ENCODE results near the gene ALPK1. TPM values are rescaled to one million over a fixed set of nuclear protein-coding genes. Genes with fewer than 3 reads are reported as not detected.

ALPK1 gene
- total RNA-seq, 1 donor from 2014 or later: 26.9 TPM

DNA sequence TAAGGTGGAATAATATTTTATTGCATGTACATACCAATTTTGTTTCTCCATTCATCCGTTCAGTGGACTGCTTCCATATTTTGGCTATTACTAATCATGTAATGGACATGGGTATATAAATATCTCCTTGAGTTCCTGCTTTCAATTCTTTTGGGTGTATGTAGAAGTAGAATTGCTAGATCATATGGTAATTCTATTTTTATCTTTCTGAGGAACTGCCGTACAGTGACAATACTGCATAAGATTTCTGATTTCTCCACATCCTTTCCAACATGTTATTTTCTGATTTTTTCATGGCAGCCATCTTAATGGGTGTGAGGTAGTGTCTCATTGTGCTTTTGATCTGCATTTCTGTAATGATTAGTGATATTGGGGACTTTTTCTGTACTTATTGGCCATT lies 19.2 kb downstream of the ALPK1 start:
- Mint-ChIP-seq H3K27ac (no peak overlapping the region), H3K4me3 (no peak overlapping the region), H3K4me1 (no peaks in the 10 kb centered on the region)

DNA sequence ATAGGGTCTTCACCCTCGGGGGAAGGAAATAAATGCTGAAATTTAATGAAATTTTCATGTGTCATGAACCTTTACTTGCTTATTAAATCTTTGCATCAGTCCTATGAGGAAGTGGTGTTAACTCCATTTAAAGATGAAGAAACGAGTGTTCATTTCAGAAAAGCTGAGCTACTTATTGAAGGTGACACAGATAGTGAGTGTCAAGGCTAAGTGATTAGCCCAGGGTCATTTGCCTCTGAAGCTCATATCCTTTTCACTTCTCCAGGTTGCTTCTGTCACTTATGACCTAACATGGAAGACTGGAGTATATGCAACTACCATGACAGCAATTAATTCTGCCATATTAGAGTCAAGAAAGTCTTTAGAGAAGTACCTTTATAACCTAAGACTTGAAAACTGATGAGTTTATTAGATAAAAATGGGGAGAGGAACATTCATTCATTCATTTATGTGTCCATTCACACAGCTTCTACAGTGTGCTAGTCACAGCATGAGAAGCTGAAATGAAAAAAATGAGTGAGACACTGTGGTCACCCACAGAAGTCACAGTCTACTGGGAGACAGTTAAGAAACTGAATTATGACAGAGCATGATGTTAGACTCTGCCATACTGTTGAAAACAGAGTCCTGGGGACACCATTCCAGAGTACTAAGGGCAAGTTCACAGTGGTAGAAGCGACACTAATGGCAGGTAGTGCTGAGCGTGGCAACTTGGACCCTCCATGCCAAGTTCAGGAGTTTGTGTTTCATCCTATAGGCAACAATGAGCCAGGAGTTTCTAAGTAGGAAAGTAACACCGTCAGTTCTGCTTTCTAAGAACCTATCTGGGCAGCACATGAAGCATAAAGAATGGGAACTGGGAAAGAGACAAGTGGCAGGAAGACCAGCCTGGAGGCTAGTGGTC lies 21.3 kb downstream of the ALPK1 start:
- Mint-ChIP-seq H3K9me3 (no peaks in the 10 kb centered on the region), H3K27ac (no peak overlapping the region), H3K4me1 (no peaks in the 10 kb centered on the region), H3K27me3 (ENCODE audit: low read depth) (peaks cover 12% of the 10 kb centered on the region), H3K4me3 (no peak overlapping the region), H3K36me3 (peaks cover 8% of the 10 kb centered on the region)
- TF ChIP-seq, protein P1, sequence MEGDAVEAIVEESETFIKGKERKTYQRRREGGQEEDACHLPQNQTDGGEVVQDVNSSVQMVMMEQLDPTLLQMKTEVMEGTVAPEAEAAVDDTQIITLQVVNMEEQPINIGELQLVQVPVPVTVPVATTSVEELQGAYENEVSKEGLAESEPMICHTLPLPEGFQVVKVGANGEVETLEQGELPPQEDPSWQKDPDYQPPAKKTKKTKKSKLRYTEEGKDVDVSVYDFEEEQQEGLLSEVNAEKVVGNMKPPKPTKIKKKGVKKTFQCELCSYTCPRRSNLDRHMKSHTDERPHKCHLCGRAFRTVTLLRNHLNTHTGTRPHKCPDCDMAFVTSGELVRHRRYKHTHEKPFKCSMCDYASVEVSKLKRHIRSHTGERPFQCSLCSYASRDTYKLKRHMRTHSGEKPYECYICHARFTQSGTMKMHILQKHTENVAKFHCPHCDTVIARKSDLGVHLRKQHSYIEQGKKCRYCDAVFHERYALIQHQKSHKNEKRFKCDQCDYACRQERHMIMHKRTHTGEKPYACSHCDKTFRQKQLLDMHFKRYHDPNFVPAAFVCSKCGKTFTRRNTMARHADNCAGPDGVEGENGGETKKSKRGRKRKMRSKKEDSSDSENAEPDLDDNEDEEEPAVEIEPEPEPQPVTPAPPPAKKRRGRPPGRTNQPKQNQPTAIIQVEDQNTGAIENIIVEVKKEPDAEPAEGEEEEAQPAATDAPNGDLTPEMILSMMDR (IDR thresholded peaks at IDR 0.05; ENCODE audit: unreplicated experiment): no peak
- no peak for DNase-seq (ENCODE audit: low spot score in 2 of 2, unreplicated experiment in 2 of 2)

More for the DNA sequence above, 19.2 kb downstream of the ALPK1 start:
- H3K36me3 Mint-ChIP-seq: peaks cover 8% of the 10 kb centered on the region
- TF ChIP-seq, protein P1 (IDR thresholded peaks at IDR 0.05; ENCODE audit: unreplicated experiment): no peak
- no peaks in the 10 kb centered on the region for H3K9me3 Mint-ChIP-seq
- no peak for DNase-seq (ENCODE audit: low spot score in 2 of 2, unreplicated experiment in 2 of 2)
- peaks cover 12% of the 10 kb centered on the region for H3K27me3 Mint-ChIP-seq (ENCODE audit: low read depth)

DNA sequence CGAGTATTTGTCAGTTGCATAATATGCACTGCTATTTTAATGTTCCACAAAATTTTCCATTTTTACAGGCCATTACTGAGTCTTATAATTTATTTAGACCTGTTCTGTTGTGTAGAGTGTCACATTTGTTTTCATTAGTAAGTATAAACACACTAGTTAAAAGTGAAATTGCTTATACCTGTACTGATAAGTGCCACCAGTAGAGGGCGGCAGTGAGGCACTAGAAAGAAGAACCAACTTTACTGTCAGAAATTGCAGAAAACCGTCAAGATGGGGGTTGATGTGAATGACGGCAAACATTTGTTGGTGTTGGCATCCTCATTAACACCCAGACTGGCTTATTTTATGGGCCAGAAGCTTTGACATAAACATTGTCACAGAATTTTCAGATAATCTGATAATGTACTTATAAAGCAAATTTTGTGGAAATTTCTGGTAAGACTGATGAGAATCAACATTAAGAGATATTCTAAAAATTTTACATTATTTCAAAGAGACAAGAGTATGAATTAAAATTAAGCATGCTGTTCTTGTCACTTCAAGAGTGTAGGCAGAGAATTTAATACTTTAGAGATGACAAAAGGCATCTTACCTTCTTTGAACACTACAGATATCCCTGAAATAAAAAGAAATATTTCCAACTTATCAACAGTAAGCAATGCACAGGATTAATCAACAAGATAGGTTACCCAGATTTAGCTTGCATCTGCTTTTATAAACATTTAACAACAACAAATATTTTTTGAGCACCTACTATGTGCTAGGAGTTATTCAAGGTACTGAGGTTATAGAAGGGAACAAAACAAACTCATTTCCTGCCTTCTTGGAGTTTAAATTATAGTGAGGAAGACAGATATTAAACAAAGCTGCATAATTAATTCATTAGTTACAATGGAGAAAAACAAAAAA lies 24.9 kb downstream of the ALPK1 start:
- Mint-ChIP-seq H3K9me3 (no peaks in the 10 kb centered on the region), H3K4me3 (no peak overlapping the region), H3K4me1 (peaks cover 13% of the 10 kb centered on the region), H3K27me3 (ENCODE audit: low read depth) (peaks cover 12% of the 10 kb centered on the region), H3K27ac (no peak overlapping the region), H3K36me3 (peaks cover 7% of the 10 kb centered on the region)
- TF ChIP-seq, protein P1 (IDR thresholded peaks at IDR 0.05; ENCODE audit: unreplicated experiment): peak; percentile 98
- DNase-seq (ENCODE audit: low spot score in 2 of 2, unreplicated experiment in 2 of 2): peak; percentile 44 to 65

DNA sequence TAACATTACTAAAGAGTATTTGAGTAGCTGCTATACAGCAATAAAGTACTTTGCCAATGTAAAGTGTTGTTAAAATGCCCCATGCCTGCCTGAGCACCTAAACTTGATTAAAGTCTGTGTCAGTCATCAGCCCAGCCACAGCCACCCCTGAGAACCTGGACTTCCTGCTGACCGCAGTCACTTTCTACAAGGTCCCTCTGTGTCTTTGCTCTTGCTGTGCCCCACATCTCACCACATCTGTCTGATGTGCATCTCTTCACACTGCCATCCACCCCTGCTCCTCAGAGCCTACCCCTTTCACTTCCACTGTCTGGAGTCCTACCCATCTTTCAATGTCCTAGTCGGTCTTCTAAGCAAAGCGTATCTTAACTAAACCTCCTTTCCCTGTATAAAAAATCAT lies 25.7 kb downstream of the ALPK1 start:
- H3K27ac Mint-ChIP-seq: no peak overlapping the region
- TF ChIP-seq, protein P1 (IDR thresholded peaks at IDR 0.05; ENCODE audit: unreplicated experiment): no peak
- no peaks in the 10 kb centered on the region for H3K9me3 Mint-ChIP-seq
- H3K4me3 Mint-ChIP-seq: no peak overlapping the region
- peaks cover 4% of the 10 kb centered on the region for H3K36me3 Mint-ChIP-seq
- DNase-seq (ENCODE audit: low spot score in 2 of 2, unreplicated experiment in 2 of 2): no peak
- peaks cover 11% of the 10 kb centered on the region for H3K27me3 Mint-ChIP-seq (ENCODE audit: low read depth)
- H3K4me1 Mint-ChIP-seq: peaks cover 13% of the 10 kb centered on the region

DNA sequence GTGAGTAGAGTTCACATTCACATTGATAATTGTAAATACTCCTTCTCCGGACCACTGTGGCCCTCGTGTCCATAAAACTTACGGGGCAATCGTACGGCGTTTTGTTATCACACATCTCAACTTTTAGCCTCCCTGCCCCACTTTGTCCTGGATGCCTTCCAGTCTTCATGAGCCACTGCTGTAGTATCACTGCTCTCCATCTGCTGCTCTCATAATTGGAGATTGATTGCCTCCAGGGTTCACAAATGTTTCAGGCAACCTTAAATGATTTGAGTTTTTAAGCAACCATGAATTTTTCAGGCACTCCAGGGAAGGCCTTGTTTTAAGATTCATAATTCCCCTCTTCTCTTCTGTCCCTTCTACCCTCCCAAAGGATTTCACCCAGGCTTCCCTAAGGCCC lies 28.4 kb downstream of the ALPK1 start:
- peaks cover 9% of the 10 kb centered on the region for H3K27me3 Mint-ChIP-seq (ENCODE audit: low read depth)
- H3K36me3 Mint-ChIP-seq: no peaks in the 10 kb centered on the region
- no peak overlapping the region for H3K4me3 Mint-ChIP-seq
- no peaks in the 10 kb centered on the region for H3K9me3 Mint-ChIP-seq
- peaks cover 13% of the 10 kb centered on the region for H3K4me1 Mint-ChIP-seq
- no peak overlapping the region for H3K27ac Mint-ChIP-seq
- no peak for DNase-seq (ENCODE audit: low spot score in 2 of 2, unreplicated experiment in 2 of 2)
- TF ChIP-seq, protein P1 (IDR thresholded peaks at IDR 0.05; ENCODE audit: unreplicated experiment): no peak
